Ishikawa (cell line): ENCODE data around the gene KRT79.

Source experiments
- CEBPB ChIP-seq: IDR thresholded peaks from 2 replicates; pipeline ENCODE4 v1.6.1; 2012
- CREB1 ChIP-seq: IDR thresholded peaks from 2 replicates; pipeline ENCODE4 v1.6.1; 2012; ENCODE audit warnings: low read depth
- EGR1 ChIP-seq: IDR thresholded peaks from 2 replicates; pipeline ENCODE4 v1.6.1; 2012
- EP300 ChIP-seq: IDR thresholded peaks from 2 replicates; pipeline ENCODE4 v1.6.1; 2012; ENCODE audit warnings: borderline replicate concordance
- FOXM1 ChIP-seq: IDR thresholded peaks from 2 replicates; pipeline ENCODE4 v1.6.1; 2012; ENCODE audit warnings: low read depth, borderline replicate concordance
- MAX ChIP-seq: IDR thresholded peaks from 2 replicates; pipeline ENCODE4 v1.6.1; 2012
- NFIC ChIP-seq: IDR thresholded peaks from 2 replicates; pipeline ENCODE4 v1.6.1; 2012
- RAD21 ChIP-seq: IDR thresholded peaks from 2 replicates; pipeline ENCODE4 v1.6.1; 2012; ENCODE audit warnings: low read depth
- REST ChIP-seq: IDR thresholded peaks from 2 replicates; pipeline ENCODE4 v1.6.1; 2012; ENCODE audit warnings: low read depth, mild to moderate bottlenecking
- TAF1 ChIP-seq: IDR thresholded peaks from 2 replicates; pipeline ENCODE4 v1.6.1; 2012; ENCODE audit warnings: low read depth, mild to moderate bottlenecking
- TCF12 ChIP-seq: IDR thresholded peaks from 2 replicates; pipeline ENCODE4 v1.6.1; 2012; ENCODE audit warnings: low read depth
- TEAD4 ChIP-seq: IDR thresholded peaks from 2 replicates; pipeline ENCODE4 v1.6.1; 2012
- USF1 ChIP-seq: IDR thresholded peaks from 2 replicates; pipeline ENCODE4 v1.6.1; 2012
- YY1 ChIP-seq: IDR thresholded peaks from 2 replicates; pipeline ENCODE4 v1.6.1; 2012; ENCODE audit warnings: low read depth
- ZBTB7A ChIP-seq: IDR thresholded peaks from 2 replicates; pipeline ENCODE4 v1.6.1; 2012; ENCODE audit warnings: low read depth

Gene KRT79

GRCh38 chr12:52795694-52796428, 38.2 kb downstream of the KRT79 start, which contains the start of gene KRT3:
Gene KRT3, minus strand, starts transcription at chr12:52796117. Its CDS starts 75 bp downstream, at chr12:52796042.
- no peak for TF ChIP-seq EGR1
- no peak for TF ChIP-seq TAF1
- TF ChIP-seq ZBTB7A, result no peak
- no peak for TF ChIP-seq TCF12
- TF ChIP-seq EP300, result no peak
- TF ChIP-seq RAD21, result no peak
- TF ChIP-seq REST, result no peak
- TF ChIP-seq YY1, result no peak
- TF ChIP-seq CEBPB, result no peak
- no peak for TF ChIP-seq FOXM1
- TF ChIP-seq MAX, result no peak
- no peak for TF ChIP-seq CREB1
- TF ChIP-seq TEAD4, result no peak
- no peak for TF ChIP-seq USF1
- TF ChIP-seq NFIC, result no peak

DNA sequence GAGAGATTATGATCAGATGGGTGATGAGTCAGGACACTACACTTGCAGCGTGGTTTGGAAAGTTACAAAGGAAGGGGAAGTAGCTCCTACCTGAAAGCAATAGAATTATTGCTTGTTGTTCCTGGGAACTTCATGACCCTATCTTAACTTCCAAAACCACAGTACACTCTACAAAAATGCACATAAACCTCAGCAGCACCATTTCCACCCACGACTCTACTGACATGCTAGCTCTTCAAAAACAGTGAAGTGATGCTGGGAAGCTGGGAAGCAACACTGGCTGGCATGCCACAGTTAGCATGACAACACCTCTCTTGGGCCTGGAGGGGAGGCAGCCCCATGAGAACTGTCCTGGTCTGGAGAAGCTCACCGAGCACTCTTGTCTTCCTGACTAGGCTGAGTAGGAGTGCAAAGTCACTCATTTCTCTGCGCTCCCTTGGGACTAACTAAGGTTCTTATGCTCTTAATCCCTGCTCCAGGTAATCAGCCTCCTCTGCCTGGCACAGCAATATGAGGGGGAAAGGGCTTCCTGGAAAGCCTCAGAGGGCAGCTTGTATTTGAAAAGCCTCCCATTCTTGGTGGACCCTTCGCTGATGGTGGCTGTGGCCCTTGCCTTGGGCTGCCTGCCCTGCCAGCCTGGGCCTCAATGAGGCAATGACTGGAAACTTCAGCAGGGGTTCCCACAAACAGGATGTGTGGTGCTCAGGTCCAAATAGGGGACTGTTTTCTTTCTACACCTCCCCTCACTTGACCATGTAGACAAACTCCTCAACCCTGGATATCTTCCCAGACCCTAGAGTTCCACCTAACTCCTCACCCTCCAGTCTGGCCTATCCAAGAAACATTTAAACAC, 39.4 kb downstream of the KRT79 start:
- TF ChIP-seq REST (no peak), EGR1 (no peak), USF1 (no peak), EP300 (no peak), NFIC (no peak), ZBTB7A (no peak), CREB1 (no peak), RAD21 (no peak), TCF12 (no peak), MAX (no peak), TAF1 (no peak), FOXM1 (no peak), YY1 (no peak), TEAD4 (no peak), CEBPB (no peak)

DNA sequence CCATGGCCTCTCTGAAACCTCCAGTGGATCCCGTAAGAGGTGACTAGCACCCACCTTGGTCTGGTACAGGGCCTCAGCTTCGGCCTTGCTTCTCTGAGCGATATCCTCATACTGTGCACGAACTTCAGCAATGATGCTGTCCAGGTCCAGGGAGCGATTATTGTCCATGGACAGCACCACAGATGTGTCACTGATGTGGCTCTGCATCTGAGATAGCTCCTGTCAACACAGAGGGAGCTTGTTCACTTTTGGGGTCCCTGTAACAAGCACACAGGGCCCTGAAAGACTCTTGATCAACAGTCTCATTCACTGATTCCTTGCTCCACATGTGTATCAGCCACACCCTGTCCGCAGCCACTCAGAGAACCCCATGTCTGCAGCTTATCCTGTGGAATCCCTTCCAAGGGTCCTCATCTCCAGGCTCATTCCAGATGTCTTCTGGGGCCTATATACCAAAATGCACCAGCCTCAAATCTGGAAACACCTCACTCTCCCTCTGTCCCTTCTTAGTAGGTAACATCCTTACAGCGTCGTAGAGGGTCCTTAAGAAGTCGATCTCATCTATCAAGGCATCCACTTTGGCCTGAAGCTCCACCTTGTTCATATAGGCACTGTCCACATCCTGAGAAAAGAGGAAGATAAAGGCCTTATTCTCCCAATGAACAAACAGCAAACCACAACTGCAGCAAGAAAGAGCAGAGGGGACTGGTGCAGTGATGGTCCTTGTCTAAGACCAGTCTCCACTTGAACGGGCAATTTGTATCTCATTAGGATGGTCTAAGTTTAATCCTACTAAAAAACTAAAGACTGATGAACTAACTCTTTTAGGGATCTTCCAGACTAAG, 41.7 kb downstream of the KRT79 start:
- TF ChIP-seq FOXM1 (no peak), USF1 (no peak), TCF12 (no peak), RAD21 (no peak), NFIC (no peak), YY1 (no peak), CEBPB (no peak), ZBTB7A (no peak), TAF1 (no peak), MAX (no peak), TEAD4 (no peak), EP300 (no peak), CREB1 (no peak), EGR1 (no peak), REST (no peak)
